GM19467 (cell line): Measurements from ENCODE around the gene EIF2S3.
A peak's percentile ranks its signal among the peaks of the same experiment; 100 is the strongest.
"Not testable (repeated sequence)": the region's sequence is repeated elsewhere in the genome, so short reads cannot be mapped to it uniquely, and the experiment has no call there.

Experiments used
- ATAC-seq: cut with Tn5 transposase; IDR thresholded peaks from one replicate; pipeline ENCODE4 v1.9.1; 2021; ENCODE audit warnings: mild to moderate bottlenecking, moderate library complexity; ENCODE audit not compliant: unreplicated experiment

Gene EIF2S3

GRCh38 chrX:24054182-24055042, at the start of gene EIF2S3:
Gene EIF2S3 (plus strand): TSS chrX:24054956. CDS start chrX:24054969, 13 bp downstream.
- peak; percentile 93 for ATAC-seq

GRCh38 chrX:24005028-24005427, 49.7 kb upstream of the EIF2S3 start:
- ATAC-seq: no peak

GRCh38 chrX:24005867-24006266, 48.9 kb upstream of the EIF2S3 start:
- ATAC-seq: no peak

GRCh38 chrX:24012266-24012665, 42.5 kb upstream of the EIF2S3 start:
- ATAC-seq: no peak

GRCh38 chrX:24014388-24015018, 40.3 kb upstream of the EIF2S3 start:
- peak; percentile 68 for ATAC-seq

- no peak for ATAC-seq
Measured at GRCh38 chrX:24017674-24018073, 37.1 kb upstream of the EIF2S3 start.

GRCh38 chrX:24018809-24019208, 35.9 kb upstream of the EIF2S3 start:
- no peak for ATAC-seq

- ATAC-seq: no peak
Measured at GRCh38 chrX:24019448-24019847, 35.3 kb upstream of the EIF2S3 start.

- ATAC-seq: no peak
Measured at GRCh38 chrX:24020306-24020876, 34.4 kb upstream of the EIF2S3 start.

- ATAC-seq: no peak
Measured at GRCh38 chrX:24023544-24023943, 31.2 kb upstream of the EIF2S3 start.

GRCh38 chrX:24023972-24024669, 30.6 kb upstream of the EIF2S3 start:
- no peak for ATAC-seq

- peak; percentile 79 for ATAC-seq
Measured at GRCh38 chrX:24024819-24025740, 29.7 kb upstream of the EIF2S3 start.

GRCh38 chrX:24025741-24026403, 28.9 kb upstream of the EIF2S3 start:
- ATAC-seq: peak; percentile 26

- ATAC-seq: no peak
Measured at GRCh38 chrX:24026432-24026831, 28.3 kb upstream of the EIF2S3 start.

GRCh38 chrX:24027086-24027485, 27.7 kb upstream of the EIF2S3 start, which contains the start of gene KLHL15:
Gene KLHL15 (minus strand): TSS chrX:24027186. CDS start chrX:24006693, 20,493 bp downstream.
- ATAC-seq: no peak

- no peak for ATAC-seq
Measured at GRCh38 chrX:24027985-24028384, 26.8 kb upstream of the EIF2S3 start.

- ATAC-seq: no peak
Measured at GRCh38 chrX:24030597-24030996, 24.2 kb upstream of the EIF2S3 start.

- ATAC-seq: no peak
Measured at GRCh38 chrX:24034485-24034884, 20.3 kb upstream of the EIF2S3 start.

GRCh38 chrX:24037729-24038128, 17.0 kb upstream of the EIF2S3 start:
- no peak for ATAC-seq

GRCh38 chrX:24046060-24046459, 8.7 kb upstream of the EIF2S3 start:
- not testable (repeated sequence) for ATAC-seq
